Coronary artery (tissue), 2 donors: ENCODE measurements around the gene ANKRD60.

Experiments
- DNase-seq: peaks from one replicate; pipeline ENCODE4 v3.0.0-alpha.2; 2017; ENCODE audit warnings: low spot score
- H3K27ac ChIP-seq, 2 donors: fragments of 200-600 bp; sonication (generic); one replicate each; pipeline ENCODE4 v1.5.1; 2016 to 2019
- H3K4me3 ChIP-seq: fragments of 200-600 bp; sonication (generic); 2 replicates; pipeline ENCODE4 v1.5.1; 2016; ENCODE audit warnings: mild to moderate bottlenecking, moderate library complexity
- CTCF ChIP-seq: fragments of 200-600 bp; sonication (generic); IDR thresholded peaks from one replicate; pipeline ENCODE4 v1.5.1; 2019; ENCODE audit warnings: antibody characterized with exemption

The ANKRD60 gene

GRCh38 chr20:58268421-58268821, 40.0 kb upstream of the ANKRD60 start:
- Histone ChIP-seq H3K4me3 (no peak overlapping the region), H3K27ac (no peak overlapping the region)
- DNase-seq: no peak
- no peak for TF ChIP-seq CTCF

- no peak for TF ChIP-seq CTCF
- Histone ChIP-seq H3K4me3 (no peak overlapping the region), H3K27ac (no peak overlapping the region)
- DNase-seq: no peak
Observed at GRCh38 chr20:58267389-58268215, 39.1 kb upstream of the ANKRD60 start.

GRCh38 chr20:58264271-58264670, 35.8 kb upstream of the ANKRD60 start:
- Histone ChIP-seq H3K27ac (no peak overlapping the region), H3K4me3 (no peak overlapping the region)
- no peak for DNase-seq
- no peak for TF ChIP-seq CTCF

GRCh38 chr20:58261660-58262059, 33.2 kb upstream of the ANKRD60 start:
- DNase-seq: no peak
- H3K4me3 ChIP-seq: no peak overlapping the region
- no peak overlapping the region for H3K27ac ChIP-seq
- TF ChIP-seq CTCF: no peak

GRCh38 chr20:58260006-58260405, 31.6 kb upstream of the ANKRD60 start:
- DNase-seq: no peak
- TF ChIP-seq CTCF: no peak
- Histone ChIP-seq H3K4me3 (no peak overlapping the region), H3K27ac (no peak overlapping the region)

GRCh38 chr20:58256842-58257241, 28.4 kb upstream of the ANKRD60 start:
- H3K4me3 ChIP-seq: no peak overlapping the region
- no peak for DNase-seq
- H3K27ac ChIP-seq: no peak overlapping the region
- no peak for TF ChIP-seq CTCF

- DNase-seq: no peak
- TF ChIP-seq CTCF: no peak
- H3K27ac ChIP-seq: no peak overlapping the region
- no peak overlapping the region for H3K4me3 ChIP-seq
Observed at GRCh38 chr20:58256307-58256706, 27.9 kb upstream of the ANKRD60 start.
